Left ventricle myocardium inferior (tissue), 1 donor: ENCODE measurements around the gene SUMO2. TPM values are rescaled to one million over a fixed set of nuclear protein-coding genes. Genes with fewer than 3 reads are reported as not detected.
"Not testable (repeated sequence)": the region's sequence is repeated elsewhere in the genome, so short reads cannot be mapped to it uniquely, and the experiment has no call there.

Source experiments
- DNase-seq: peaks from one replicate; pipeline ENCODE4 v3.0.0-alpha.2; 2020
- H3K27ac ChIP-seq: fragments of 200-600 bp; replicated peaks from 2 replicates; pipeline ENCODE4 v1.8.0; 2021
- H3K27me3 ChIP-seq: fragments of 200-600 bp; 2 replicates; pipeline ENCODE4 v1.8.0; 2021; ENCODE audit warnings: low read depth
- H3K36me3 ChIP-seq: fragments of 200-600 bp; 2 replicates; pipeline ENCODE4 v1.8.0; 2021
- H3K4me1 ChIP-seq: fragments of 200-600 bp; 2 replicates; pipeline ENCODE4 v1.8.0; 2021
- H3K4me3 ChIP-seq: fragments of 200-600 bp; 2 replicates; pipeline ENCODE4 v1.8.0; 2021; ENCODE audit warnings: mild to moderate bottlenecking, moderate library complexity
- H3K9me3 ChIP-seq: fragments of 200-600 bp; replicated peaks from 2 replicates; pipeline ENCODE4 v1.8.0; 2021
- intact Hi-C: fragments of 100-400 bp; cut with micrococcal nuclease; formaldehyde crosslinking; loops from one replicate; pipeline ENCODE4 v1.11.0; 2022
- total RNA-seq: library from RNA; stranded (reverse); fragmentation: NEBNext Ultra II Directional; extraction: Animal tissue kit (Norgen Biotek cat#: 25700); gene quantifications from one replicate; pipeline ENCODE4 v1.2.1, GENCODE V29; 2021
- TF ChIP-seq, protein P1 (sequence below): fragments of 200-600 bp; IDR thresholded peaks from 2 replicates; pipeline ENCODE4 v1.8.0; 2021; ENCODE audit warnings: antibody characterized with exemption, mild to moderate bottlenecking, borderline replicate concordance
- donor health status: DM: no; HTN: yes; CAD: no; lungs with severe emphysema.

The SUMO2 gene
- total RNA-seq, 1 donor from 2014 or later = 183 TPM

DNA sequence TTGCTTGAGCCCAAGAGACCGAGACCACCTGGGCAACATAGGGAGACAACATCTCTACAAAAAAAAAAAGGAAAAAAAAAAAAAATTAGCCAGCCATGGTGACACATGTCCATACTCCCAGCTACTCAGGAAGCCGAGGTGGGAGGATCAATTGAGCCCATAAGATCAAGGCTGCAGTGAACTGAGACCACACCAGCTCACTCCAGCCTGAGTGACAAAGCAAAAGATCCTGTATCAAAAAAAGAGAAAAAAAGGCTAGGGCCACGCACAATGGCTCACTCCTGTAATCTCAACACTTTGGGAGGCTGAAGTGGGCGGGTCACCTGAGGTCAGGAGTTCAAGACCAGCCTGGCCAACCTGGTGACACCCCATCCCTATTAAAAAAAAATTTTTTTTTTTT is 13.8 kb downstream of the SUMO2 start:
- DNase-seq = no peak
- TF ChIP-seq, protein P1, sequence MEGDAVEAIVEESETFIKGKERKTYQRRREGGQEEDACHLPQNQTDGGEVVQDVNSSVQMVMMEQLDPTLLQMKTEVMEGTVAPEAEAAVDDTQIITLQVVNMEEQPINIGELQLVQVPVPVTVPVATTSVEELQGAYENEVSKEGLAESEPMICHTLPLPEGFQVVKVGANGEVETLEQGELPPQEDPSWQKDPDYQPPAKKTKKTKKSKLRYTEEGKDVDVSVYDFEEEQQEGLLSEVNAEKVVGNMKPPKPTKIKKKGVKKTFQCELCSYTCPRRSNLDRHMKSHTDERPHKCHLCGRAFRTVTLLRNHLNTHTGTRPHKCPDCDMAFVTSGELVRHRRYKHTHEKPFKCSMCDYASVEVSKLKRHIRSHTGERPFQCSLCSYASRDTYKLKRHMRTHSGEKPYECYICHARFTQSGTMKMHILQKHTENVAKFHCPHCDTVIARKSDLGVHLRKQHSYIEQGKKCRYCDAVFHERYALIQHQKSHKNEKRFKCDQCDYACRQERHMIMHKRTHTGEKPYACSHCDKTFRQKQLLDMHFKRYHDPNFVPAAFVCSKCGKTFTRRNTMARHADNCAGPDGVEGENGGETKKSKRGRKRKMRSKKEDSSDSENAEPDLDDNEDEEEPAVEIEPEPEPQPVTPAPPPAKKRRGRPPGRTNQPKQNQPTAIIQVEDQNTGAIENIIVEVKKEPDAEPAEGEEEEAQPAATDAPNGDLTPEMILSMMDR = no peak
- Histone ChIP-seq H3K4me1 (peaks cover 26% of the 10 kb centered on the region), H3K27me3 (no peaks in the 10 kb centered on the region), H3K4me3 (no peak overlapping the region), H3K9me3 (no peaks in the 10 kb centered on the region), H3K36me3 (peaks cover 90% of the 10 kb centered on the region), H3K27ac (no peak overlapping the region)
- intact Hi-C loops = no loop called here

GRCh38 chr17:75164606-75165005 is 18.2 kb downstream of the SUMO2 start:
- H3K9me3 ChIP-seq, H3K4me1 ChIP-seq, H3K27ac ChIP-seq, intact Hi-C loops, DNase-seq, H3K27me3 ChIP-seq, H3K4me3 ChIP-seq: not testable (repeated sequence)
- H3K36me3 ChIP-seq = peaks cover 58% of the 10 kb centered on the region

- H3K4me1 ChIP-seq = no peaks in the 10 kb centered on the region
- intact Hi-C loops = no loop called here
- peaks cover 45% of the 10 kb centered on the region for H3K36me3 ChIP-seq
- H3K4me3 ChIP-seq = no peak overlapping the region
- TF ChIP-seq, protein P1 = no peak
- H3K27ac ChIP-seq = no peak overlapping the region
- H3K9me3 ChIP-seq = no peaks in the 10 kb centered on the region
- DNase-seq = no peak
- H3K27me3 ChIP-seq = no peaks in the 10 kb centered on the region
Measured at GRCh38 chr17:75163074-75163473, 19.7 kb downstream of the SUMO2 start.

DNA sequence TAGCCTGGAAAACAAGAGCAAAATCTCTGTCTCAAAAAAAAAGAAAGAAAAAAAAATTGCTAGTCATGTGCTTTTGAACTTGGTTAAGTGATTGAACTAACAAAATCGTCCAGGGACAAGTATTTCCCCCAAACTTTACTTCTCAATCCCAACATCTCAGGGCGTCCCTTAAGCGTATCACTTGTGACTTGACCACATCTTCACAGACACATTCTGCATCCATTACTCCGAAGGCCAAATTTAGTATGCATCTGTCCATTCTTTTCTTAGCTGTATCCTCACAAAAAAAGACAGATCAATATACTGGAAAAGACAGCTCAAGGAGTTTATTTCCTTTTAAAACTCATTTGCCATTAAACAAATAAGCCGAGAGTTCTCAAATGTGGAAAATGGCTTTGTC is 22.5 kb downstream of the SUMO2 start:
- Histone ChIP-seq H3K27ac (no peak overlapping the region), H3K4me3 (no peak overlapping the region), H3K36me3 (peaks cover 18% of the 10 kb centered on the region), H3K27me3 (no peaks in the 10 kb centered on the region), H3K4me1 (no peaks in the 10 kb centered on the region), H3K9me3 (no peaks in the 10 kb centered on the region)
- intact Hi-C loops = no loop called here
- DNase-seq = no peak
- TF ChIP-seq, protein P1 = no peak

GRCh38 chr17:75159196-75160031 is 23.3 kb downstream of the SUMO2 start:
- Histone ChIP-seq H3K36me3 (peaks cover 10% of the 10 kb centered on the region), H3K27me3 (no peaks in the 10 kb centered on the region), H3K9me3 (no peaks in the 10 kb centered on the region), H3K4me3 (no peak overlapping the region), H3K4me1 (peaks cover 5% of the 10 kb centered on the region), H3K27ac (no peak overlapping the region)
- DNase-seq = no peak
- TF ChIP-seq, protein P1 = no peak
- intact Hi-C loops = no loop called here

- H3K4me1 ChIP-seq = peaks cover 12% of the 10 kb centered on the region
- intact Hi-C loops, H3K27me3 ChIP-seq, H3K36me3 ChIP-seq, DNase-seq, H3K27ac ChIP-seq, H3K4me3 ChIP-seq, H3K9me3 ChIP-seq: not testable (repeated sequence)
Measured at GRCh38 chr17:75158480-75158879, 24.3 kb downstream of the SUMO2 start.
